ENCODE results near the gene FAM131A. TPM values are rescaled to one million over a fixed set of nuclear protein-coding genes. Genes with fewer than 3 reads are reported as not detected.

FAM131A gene
- total and polyA plus RNA-seq, 9 of the 15 experiments (the other 6 are each of a cell fraction or from before 2014, with no cell fraction given): 0.48 to 11.1 (median 4.3) TPM

DNA sequence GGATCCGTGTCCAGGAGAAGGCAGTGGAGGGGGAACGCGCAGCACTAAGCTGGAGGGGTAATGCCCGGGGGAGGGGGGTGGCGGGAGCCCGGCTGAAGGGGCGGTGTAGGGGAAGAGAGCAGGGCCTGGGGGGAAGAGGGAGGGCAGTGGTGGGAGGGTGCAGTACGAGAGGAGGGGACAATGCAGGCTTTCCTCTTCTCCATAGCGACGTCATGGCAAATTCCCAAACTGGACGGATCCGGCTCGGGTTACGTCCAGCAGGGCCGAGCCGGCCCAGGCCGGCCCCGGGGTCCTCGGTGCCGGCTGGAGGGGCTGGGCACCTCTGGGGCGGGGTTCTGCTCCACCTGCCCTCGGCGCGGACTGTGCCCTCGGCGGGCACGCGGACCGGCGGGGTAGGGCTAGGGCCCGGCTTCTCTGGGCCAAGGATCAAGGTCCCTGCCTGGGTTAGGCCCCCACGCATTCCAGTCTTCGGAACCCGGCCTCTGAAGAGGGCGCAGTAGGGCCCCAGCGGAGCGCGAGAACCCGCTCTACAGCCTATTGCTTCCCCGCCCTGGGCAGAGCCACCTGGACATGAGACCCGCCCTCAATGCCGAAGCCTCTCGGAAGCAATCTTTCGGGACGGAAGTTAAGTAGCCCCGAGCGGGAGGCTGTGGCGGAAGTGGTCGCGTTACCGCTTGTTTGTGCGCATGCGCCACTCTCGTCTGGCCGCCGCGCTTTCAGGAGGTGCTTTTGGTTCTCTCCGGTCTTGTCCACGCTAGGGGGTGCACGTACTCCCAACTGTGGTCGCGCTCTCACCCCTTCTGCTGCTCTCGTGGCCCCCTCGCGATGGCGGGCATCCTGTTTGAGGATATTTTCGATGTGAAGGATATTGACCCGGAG, 25.5 kb downstream of the FAM131A start (continued):
- peak; percentile 64; the same call in 1 of the 2 replicates for TF ChIP-seq ZNF766 (CRISPR knock-in tag; conservative IDR thresholded peaks at IDR 0.05)
- TF ChIP-seq ATF4 (CRISPR knock-in tag; IDR thresholded peaks at IDR 0.05): 0 out of 2 replicates have a peak, but pooled peaks have one; percentile 13
- no peak for TF ChIP-seq ZNF561 (CRISPR knock-in tag; conservative IDR thresholded peaks at IDR 0.05)
- TF ChIP-seq EZH2 (IDR thresholded peaks at IDR 0.05; ENCODE audit: borderline replicate concordance, low read depth, low read length): no peak
- TF ChIP-seq HDAC2 (IDR thresholded peaks at IDR 0.05): 0 out of 2 replicates have a peak, but pooled peaks have one; percentile 46
- TF ChIP-seq ASH1L (IDR thresholded peaks at IDR 0.05; ENCODE audit: borderline replicate concordance, low read depth, partially characterized antibody): no peak
- TF ChIP-seq HDAC1 (IDR thresholded peaks at IDR 0.05): peak in 1 of 2 experiments; percentile 59; a peak in 2 of 4 replicates
- TF ChIP-seq XRCC5 (IDR thresholded peaks at IDR 0.05; ENCODE audit: low read depth, low read length): no peak
- no peak for TF ChIP-seq PPARD (CRISPR knock-in tag; IDR thresholded peaks at IDR 0.05)
- TF ChIP-seq ZNF780A (CRISPR knock-in tag; IDR thresholded peaks at IDR 0.05): no peak
- peak; percentile 89 for TF ChIP-seq MYC (IDR thresholded peaks at IDR 0.05; ENCODE audit: low read depth, low read length)
- TF ChIP-seq MYC (CRISPR knock-in tag; IDR thresholded peaks at IDR 0.05; ENCODE audit: borderline replicate concordance, low read depth): 0 out of 2 replicates have a peak, but pooled peaks have one; percentile 85
- TF ChIP-seq FUS (optimal IDR thresholded peaks at IDR 0.05; ENCODE audit: low read depth, low read length): no peak
- peak; percentile 17 to 22; a peak in 1 of 4 replicates for TF ChIP-seq RAD21 (CRISPR knock-in tag; conservative IDR thresholded peaks at IDR 0.05 in 1 of 2, IDR thresholded peaks at IDR 0.05 in 1 of 2)
- TF ChIP-seq PURB (CRISPR knock-in tag; IDR thresholded peaks at IDR 0.05; ENCODE audit: low read depth): no peak
- peak; percentile 56 for TF ChIP-seq ETV1 (tag; conservative IDR thresholded peaks at IDR 0.05; ENCODE audit: low read depth)
- peak; percentile 71 for TF ChIP-seq MTA3 (IDR thresholded peaks at IDR 0.05; ENCODE audit: borderline replicate concordance)
